Measurements from ENCODE around the gene DMKN.

DNA sequence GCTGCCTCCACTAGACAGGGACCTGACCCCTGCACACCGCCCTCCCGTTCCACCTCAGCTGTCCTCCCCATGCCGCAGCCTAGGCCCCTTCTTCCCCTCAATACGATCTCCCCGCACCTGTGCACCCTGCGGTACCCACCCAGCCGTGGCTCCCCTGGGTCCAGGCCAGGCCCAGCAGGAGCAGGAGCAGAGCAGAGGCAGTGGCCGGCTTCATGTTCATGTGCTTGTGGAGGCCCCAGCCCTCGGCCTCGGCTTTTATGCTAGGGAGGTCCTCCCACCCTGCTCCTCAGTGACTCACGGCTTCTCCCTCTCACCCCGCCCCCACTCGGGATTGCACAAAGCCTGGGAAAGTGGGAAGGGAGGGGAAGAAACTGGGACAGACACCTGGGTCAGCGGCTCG, 11.8 kb downstream of the DMKN start:
- TF ChIP-seq, protein P1, sequence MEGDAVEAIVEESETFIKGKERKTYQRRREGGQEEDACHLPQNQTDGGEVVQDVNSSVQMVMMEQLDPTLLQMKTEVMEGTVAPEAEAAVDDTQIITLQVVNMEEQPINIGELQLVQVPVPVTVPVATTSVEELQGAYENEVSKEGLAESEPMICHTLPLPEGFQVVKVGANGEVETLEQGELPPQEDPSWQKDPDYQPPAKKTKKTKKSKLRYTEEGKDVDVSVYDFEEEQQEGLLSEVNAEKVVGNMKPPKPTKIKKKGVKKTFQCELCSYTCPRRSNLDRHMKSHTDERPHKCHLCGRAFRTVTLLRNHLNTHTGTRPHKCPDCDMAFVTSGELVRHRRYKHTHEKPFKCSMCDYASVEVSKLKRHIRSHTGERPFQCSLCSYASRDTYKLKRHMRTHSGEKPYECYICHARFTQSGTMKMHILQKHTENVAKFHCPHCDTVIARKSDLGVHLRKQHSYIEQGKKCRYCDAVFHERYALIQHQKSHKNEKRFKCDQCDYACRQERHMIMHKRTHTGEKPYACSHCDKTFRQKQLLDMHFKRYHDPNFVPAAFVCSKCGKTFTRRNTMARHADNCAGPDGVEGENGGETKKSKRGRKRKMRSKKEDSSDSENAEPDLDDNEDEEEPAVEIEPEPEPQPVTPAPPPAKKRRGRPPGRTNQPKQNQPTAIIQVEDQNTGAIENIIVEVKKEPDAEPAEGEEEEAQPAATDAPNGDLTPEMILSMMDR (IDR thresholded peaks at IDR 0.05): no peak
- no peak for TF ChIP-seq POLR2A (IDR thresholded peaks at IDR 0.05)

All from testis (tissue), 2 donors.